Gastrocnemius medialis (tissue), 4 donors: ENCODE results near the gene CCDC85A.

Experiments used
- CTCF ChIP-seq, 5 experiments: fragments of 450-650 bp in 3 of 5; fragments of 200-600 bp in 2 of 5; sonication (generic) in 2 of 5; IDR thresholded peaks in 4 of 5; conservative IDR thresholded peaks in 1 of 5; 1 replicate in 4 of 5; 2 replicates in 1 of 5; pipeline ENCODE4 v1.5.1; 2016 to 2019; ENCODE audit warnings: antibody characterized with exemption in 5 of 5, mild to moderate bottlenecking in 3 of 5, moderate library complexity in 3 of 5
- POLR2A ChIP-seq, 2 donors: fragments of 450-650 bp; IDR thresholded peaks; one replicate each; pipeline ENCODE4 v1.6.1; 2017; ENCODE audit warnings: antibody characterized with exemption in 2 of 2, mild to moderate bottlenecking in 2 of 2, moderate library complexity in 2 of 2

GRCh38 chr2:56148825-56149224 lies 35.0 kb upstream of the CCDC85A start:
- TF ChIP-seq CTCF (IDR thresholded peaks at IDR 0.05 in 4 of 5, conservative IDR thresholded peaks at IDR 0.05 in 1 of 5), result no peak
- TF ChIP-seq POLR2A (IDR thresholded peaks at IDR 0.05), result no peak
